Uterus (tissue), 2 donors: ENCODE measurements around the gene CYP2W1.

ENCODE experiments used
- POLR2A ChIP-seq, 2 donors: fragments of 450-650 bp; IDR thresholded peaks; one replicate each; pipeline ENCODE4 v1.6.1; 2016; ENCODE audit warnings: antibody characterized with exemption in 2 of 2, mild to moderate bottlenecking in 1 of 2, moderate library complexity in 1 of 2
- TF ChIP-seq, protein P1 (sequence below), 4 experiments: fragments of 200-600 bp in 2 of 4; fragments of 450-650 bp in 2 of 4; sonication (generic) in 2 of 4; IDR thresholded peaks; one replicate each; pipeline ENCODE4 v1.5.1; 2016 to 2019; ENCODE audit warnings: antibody characterized with exemption in 4 of 4, mild to moderate bottlenecking in 2 of 4, moderate library complexity in 1 of 4

DNA sequence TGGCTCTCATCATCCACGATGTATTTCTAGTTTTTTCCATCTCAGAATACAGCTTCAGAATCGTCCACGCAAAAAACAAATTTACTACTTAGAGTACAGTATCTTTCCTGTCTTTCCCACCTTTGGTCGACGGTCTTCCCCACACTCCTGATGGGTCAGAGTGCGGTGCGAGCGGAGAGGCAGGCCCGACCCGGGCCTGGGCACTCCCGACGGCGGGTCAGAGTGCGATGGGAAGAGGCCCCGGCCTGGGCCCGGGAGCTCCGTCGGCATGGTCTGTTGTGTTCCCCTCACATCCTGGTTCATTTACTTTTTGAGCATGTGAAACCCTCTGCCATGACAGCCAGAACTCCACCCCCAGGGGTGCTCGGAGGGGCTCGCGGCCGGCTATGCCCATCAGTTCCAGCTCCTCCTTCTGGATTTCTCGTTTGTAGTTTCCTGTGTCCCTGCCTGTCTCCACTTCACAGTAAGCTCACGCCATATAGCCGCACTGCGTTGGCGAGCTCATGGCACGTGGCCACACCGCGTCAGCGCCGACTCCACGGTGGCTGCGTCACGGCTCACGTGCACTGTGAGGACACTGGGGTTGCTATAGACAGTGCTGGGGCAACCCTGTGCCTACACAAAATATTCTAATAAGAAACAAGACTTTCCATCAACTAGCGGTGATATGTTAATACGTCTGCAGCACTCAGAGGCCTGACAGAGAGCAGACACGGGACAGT lies 15.5 kb upstream of the CYP2W1 start:
- no peak for TF ChIP-seq POLR2A (IDR thresholded peaks at IDR 0.05)
- TF ChIP-seq, protein P1, sequence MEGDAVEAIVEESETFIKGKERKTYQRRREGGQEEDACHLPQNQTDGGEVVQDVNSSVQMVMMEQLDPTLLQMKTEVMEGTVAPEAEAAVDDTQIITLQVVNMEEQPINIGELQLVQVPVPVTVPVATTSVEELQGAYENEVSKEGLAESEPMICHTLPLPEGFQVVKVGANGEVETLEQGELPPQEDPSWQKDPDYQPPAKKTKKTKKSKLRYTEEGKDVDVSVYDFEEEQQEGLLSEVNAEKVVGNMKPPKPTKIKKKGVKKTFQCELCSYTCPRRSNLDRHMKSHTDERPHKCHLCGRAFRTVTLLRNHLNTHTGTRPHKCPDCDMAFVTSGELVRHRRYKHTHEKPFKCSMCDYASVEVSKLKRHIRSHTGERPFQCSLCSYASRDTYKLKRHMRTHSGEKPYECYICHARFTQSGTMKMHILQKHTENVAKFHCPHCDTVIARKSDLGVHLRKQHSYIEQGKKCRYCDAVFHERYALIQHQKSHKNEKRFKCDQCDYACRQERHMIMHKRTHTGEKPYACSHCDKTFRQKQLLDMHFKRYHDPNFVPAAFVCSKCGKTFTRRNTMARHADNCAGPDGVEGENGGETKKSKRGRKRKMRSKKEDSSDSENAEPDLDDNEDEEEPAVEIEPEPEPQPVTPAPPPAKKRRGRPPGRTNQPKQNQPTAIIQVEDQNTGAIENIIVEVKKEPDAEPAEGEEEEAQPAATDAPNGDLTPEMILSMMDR (IDR thresholded peaks at IDR 0.05): no peak
